ENCODE measurements around the gene SLC12A2.

SLC12A2 gene

GRCh38 chr5:128053291-128053954, 30.1 kb upstream of the SLC12A2 start:
- no peak for DNase-seq
- TF ChIP-seq, protein P1, sequence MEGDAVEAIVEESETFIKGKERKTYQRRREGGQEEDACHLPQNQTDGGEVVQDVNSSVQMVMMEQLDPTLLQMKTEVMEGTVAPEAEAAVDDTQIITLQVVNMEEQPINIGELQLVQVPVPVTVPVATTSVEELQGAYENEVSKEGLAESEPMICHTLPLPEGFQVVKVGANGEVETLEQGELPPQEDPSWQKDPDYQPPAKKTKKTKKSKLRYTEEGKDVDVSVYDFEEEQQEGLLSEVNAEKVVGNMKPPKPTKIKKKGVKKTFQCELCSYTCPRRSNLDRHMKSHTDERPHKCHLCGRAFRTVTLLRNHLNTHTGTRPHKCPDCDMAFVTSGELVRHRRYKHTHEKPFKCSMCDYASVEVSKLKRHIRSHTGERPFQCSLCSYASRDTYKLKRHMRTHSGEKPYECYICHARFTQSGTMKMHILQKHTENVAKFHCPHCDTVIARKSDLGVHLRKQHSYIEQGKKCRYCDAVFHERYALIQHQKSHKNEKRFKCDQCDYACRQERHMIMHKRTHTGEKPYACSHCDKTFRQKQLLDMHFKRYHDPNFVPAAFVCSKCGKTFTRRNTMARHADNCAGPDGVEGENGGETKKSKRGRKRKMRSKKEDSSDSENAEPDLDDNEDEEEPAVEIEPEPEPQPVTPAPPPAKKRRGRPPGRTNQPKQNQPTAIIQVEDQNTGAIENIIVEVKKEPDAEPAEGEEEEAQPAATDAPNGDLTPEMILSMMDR (IDR thresholded peaks at IDR 0.05; ENCODE audit: low read depth, low read length, missing control alignments): no peak
- in situ Hi-C loops (cut with HindIII; ENCODE audit: low pct_ligation_motif_present, low sequenced_read_pairs): no loop called here

GRCh38 chr5:128060644-128061385, 22.8 kb upstream of the SLC12A2 start:
- in situ Hi-C loops (cut with HindIII; ENCODE audit: low pct_ligation_motif_present, low sequenced_read_pairs): no loop called here
- H3K36me3 ChIP-seq (replicated peaks): no peaks in the 10 kb centered on the region
- no peaks in the 10 kb centered on the region for H3K27me3 ChIP-seq (replicated peaks)
- TF ChIP-seq, protein P1 (IDR thresholded peaks at IDR 0.05; ENCODE audit: low read depth, low read length, missing control alignments): no peak
- no peak overlapping the region for H3K27ac ChIP-seq
- DNase-seq: no peak
- H3K4me3 ChIP-seq (ENCODE audit: low read depth, low read length): no peak overlapping the region

More at GRCh38 chr5:128053291-128053954, 30.1 kb upstream of the SLC12A2 start:
- no peak overlapping the region for H3K4me3 ChIP-seq (ENCODE audit: low read depth, low read length)
- H3K27me3 ChIP-seq (replicated peaks): no peaks in the 10 kb centered on the region
- no peaks in the 10 kb centered on the region for H3K36me3 ChIP-seq (replicated peaks)
- no peak overlapping the region for H3K27ac ChIP-seq

- Histone ChIP-seq H3K27ac (no peak overlapping the region), H3K36me3 (replicated peaks) (no peaks in the 10 kb centered on the region), H3K4me3 (ENCODE audit: low read depth, low read length) (no peak overlapping the region), H3K27me3 (replicated peaks) (no peaks in the 10 kb centered on the region)
- DNase-seq: no peak
- TF ChIP-seq, protein P1 (IDR thresholded peaks at IDR 0.05; ENCODE audit: low read depth, low read length, missing control alignments): no peak
- in situ Hi-C loops (cut with HindIII; ENCODE audit: low pct_ligation_motif_present, low sequenced_read_pairs): no loop called here
Observed at GRCh38 chr5:128062172-128062746, 21.3 kb upstream of the SLC12A2 start.

- no peak for DNase-seq
- TF ChIP-seq, protein P1 (IDR thresholded peaks at IDR 0.05; ENCODE audit: low read depth, low read length, missing control alignments): no peak
- in situ Hi-C loops (cut with HindIII; ENCODE audit: low pct_ligation_motif_present, low sequenced_read_pairs): no loop called here
- Histone ChIP-seq H3K36me3 (replicated peaks) (no peaks in the 10 kb centered on the region), H3K4me3 (ENCODE audit: low read depth, low read length) (no peak overlapping the region), H3K27me3 (replicated peaks) (no peaks in the 10 kb centered on the region), H3K27ac (no peak overlapping the region)
Observed at GRCh38 chr5:128074171-128074570, 9.4 kb upstream of the SLC12A2 start.

- TF ChIP-seq, protein P1 (IDR thresholded peaks at IDR 0.05; ENCODE audit: low read depth, low read length, missing control alignments): no peak
- no peak overlapping the region for H3K4me3 ChIP-seq (ENCODE audit: low read depth, low read length)
- no peak for DNase-seq
- in situ Hi-C loops (cut with HindIII; ENCODE audit: low pct_ligation_motif_present, low sequenced_read_pairs): no loop called here
- no peaks in the 10 kb centered on the region for H3K36me3 ChIP-seq (replicated peaks)
- H3K27ac ChIP-seq: no peak overlapping the region
- no peaks in the 10 kb centered on the region for H3K27me3 ChIP-seq (replicated peaks)
Observed at GRCh38 chr5:128074953-128075352, 8.6 kb upstream of the SLC12A2 start.
